Fibroblast of skin of back (primary cell): ENCODE data around the gene IMMP2L.
"Not testable (repeated sequence)": the region's sequence is repeated elsewhere in the genome, so short reads cannot be mapped to it uniquely, and the experiment has no call there.

Experiments
- DNase-seq: peaks from one replicate; pipeline ENCODE4 v3.0.0-alpha.2; 2013

Gene IMMP2L

DNA sequence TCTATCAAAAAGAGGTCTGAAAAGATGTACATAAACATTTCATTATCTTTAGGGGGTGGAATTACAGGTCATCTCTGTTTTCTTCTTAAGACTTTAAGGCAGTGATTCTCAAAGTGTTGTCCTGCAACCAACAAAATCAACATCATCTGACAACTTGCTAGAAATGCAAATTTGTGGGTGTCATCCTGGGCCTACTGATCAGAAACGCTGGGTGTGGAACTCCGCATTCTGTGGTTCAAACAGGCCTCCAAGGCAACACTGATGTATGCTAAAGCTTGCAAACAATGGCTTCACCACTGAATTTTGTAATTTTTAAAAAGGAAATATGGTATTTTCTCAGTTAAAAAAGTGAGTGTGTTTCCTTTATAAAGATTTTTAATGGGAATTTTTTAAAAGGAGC is 873.4 kb downstream of the IMMP2L start:
- no peak for DNase-seq

GRCh38 chr7:110685899-110686298 is 876.4 kb downstream of the IMMP2L start:
- no peak for DNase-seq

DNA sequence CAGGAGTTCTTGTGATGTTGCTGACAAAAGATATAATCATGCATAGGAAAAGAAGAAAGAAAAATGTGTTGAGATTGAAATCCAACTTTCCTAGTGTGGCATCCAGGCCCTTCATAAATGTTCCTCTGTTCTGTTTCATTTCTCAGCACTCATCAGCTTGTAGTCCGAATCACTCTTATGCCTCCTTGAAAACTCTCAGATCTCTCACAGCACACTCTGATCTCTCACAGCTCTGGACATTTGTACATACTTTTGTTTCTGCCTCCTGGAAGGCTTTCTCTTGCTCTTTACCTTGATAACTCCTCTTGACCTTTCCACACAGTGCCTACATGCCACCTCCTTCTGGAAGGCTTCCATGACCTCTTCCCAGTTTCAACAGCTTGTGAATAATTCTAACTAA is 880.4 kb downstream of the IMMP2L start:
- DNase-seq = no peak

- no peak for DNase-seq
These were observed 884.9 kb downstream of the IMMP2L start for GRCh38 chr7:110677405-110677804.

- DNase-seq = no peak
These were observed 885.5 kb downstream of the IMMP2L start for GRCh38 chr7:110676785-110677184.

DNA sequence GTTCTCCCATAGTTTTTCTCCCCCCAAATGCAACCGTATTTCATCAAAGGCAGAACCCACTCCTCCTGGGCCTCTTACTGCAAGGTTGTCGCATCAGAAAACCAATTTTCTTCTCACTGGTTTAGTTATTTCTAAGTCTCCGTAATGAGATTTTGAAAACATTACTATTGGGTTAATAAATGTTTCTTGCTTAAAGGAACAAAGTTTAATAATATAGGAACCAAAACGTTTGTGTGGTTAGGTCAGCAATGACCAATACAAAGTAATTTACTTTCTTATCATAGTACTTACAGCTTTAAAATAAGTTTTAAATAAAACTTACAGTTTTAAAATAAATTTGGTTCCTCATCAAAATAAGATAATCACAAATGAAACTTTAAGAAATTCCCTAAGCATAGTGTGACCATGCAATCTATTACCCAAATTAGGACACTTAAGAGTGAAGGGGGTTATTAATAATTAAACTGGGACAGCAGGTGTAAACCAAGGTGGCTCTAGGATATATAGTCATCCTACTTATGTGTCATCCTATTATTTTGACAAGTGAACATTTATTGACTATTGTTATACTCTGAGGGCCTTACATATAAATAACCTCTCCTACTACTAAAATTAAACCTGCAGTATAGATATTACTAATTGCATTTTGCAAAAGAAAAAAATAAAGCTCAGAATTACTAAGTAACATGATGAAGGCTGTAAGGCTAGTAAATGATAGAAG is 886.7 kb downstream of the IMMP2L start:
- no peak for DNase-seq

- no peak for DNase-seq
These were observed 889.1 kb downstream of the IMMP2L start for GRCh38 chr7:110673148-110673547.

- DNase-seq = no peak
These were observed 892.9 kb downstream of the IMMP2L start for GRCh38 chr7:110669410-110669809.

- DNase-seq = no peak
These were observed 897.5 kb downstream of the IMMP2L start for GRCh38 chr7:110664803-110665202.

DNA sequence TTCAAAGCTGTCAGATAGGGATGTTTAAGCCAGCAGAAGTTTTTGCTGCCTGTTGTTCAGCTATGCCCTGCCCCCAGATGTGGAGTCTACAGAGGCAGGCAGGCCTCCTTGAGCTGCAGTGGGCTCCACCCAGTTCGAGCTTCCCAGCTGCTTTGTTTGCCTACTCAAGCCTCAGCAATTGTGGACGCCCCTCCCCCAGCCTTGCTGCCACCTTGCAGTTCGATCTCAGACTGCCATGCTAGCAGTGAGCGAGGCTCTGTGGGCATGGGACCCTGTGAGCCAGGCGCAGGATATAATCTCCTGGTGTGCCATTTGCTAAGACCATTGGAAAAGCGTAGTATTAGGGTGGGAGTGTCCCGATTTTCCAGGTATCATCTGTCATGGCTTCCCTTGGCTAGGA is 901.7 kb downstream of the IMMP2L start:
- not testable (repeated sequence) for DNase-seq

DNA sequence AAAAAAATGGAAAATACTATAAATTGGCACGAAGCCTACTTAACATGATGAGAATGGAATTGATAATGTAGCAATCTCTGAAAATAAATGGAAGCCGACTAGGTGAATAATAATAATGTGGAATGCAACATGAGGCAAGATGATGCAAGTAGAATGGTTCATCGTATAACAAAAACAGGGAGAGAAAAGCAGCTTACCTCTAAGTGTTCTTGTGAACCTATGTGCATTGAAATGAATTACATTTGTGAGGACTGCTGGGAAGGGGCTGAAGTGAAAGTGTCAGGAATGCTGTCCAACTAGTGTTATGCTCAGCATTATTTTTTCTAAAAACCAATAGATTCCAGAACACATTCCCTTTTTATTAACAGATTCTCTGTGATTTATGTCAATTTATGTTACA is 912.0 kb downstream of the IMMP2L start:
- DNase-seq = no peak

- no peak for DNase-seq
These were observed 915.0 kb downstream of the IMMP2L start for GRCh38 chr7:110647266-110647665.

GRCh38 chr7:110646804-110647203 is 915.5 kb downstream of the IMMP2L start:
- no peak for DNase-seq

DNA sequence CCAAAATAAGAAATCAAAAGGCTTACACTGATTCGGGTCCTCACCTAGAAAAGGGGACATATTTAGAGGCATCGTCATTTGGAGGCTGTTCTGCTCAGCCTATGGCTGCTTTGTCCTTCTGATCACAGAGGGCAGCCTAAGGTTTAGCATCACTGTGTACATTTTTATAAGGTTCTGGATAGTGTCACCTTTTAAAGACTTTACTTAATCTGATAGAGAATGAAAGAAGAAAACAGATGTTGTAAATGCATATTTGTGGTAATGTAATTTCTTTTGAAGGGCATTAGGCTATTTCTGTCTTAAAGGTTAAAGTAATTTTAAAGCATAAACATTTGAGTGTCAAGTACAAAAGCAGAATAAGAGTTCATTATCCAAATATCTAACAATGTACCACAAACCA is 916.7 kb downstream of the IMMP2L start:
- no peak for DNase-seq

- DNase-seq = no peak
These were observed 917.2 kb downstream of the IMMP2L start for GRCh38 chr7:110645060-110645459.

- DNase-seq = no peak
These were observed 925.0 kb downstream of the IMMP2L start for GRCh38 chr7:110637252-110637651.

DNA sequence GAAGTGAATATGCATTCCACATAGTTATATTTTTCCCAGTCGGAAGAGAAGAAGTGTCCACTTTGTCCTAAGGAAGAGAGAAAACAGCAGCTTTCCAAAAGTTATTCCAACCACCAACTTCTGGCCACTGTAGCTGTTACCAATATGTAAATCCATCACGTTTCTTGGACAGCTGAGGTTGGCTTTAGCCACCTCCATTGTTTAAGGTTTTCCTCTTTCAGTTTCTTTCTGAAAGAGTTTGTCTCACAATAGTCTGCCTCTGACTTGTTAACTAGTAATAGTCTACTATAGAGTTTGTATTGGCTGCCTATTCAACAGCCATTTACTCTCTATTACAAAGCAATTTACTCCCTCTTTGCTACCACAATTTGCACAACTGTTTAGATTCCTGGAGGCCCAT is 929.0 kb downstream of the IMMP2L start:
- DNase-seq = no peak

- no peak for DNase-seq
These were observed 935.9 kb downstream of the IMMP2L start for GRCh38 chr7:110626414-110626813.

- no peak for DNase-seq
These were observed 937.0 kb downstream of the IMMP2L start for GRCh38 chr7:110625294-110625693.

DNA sequence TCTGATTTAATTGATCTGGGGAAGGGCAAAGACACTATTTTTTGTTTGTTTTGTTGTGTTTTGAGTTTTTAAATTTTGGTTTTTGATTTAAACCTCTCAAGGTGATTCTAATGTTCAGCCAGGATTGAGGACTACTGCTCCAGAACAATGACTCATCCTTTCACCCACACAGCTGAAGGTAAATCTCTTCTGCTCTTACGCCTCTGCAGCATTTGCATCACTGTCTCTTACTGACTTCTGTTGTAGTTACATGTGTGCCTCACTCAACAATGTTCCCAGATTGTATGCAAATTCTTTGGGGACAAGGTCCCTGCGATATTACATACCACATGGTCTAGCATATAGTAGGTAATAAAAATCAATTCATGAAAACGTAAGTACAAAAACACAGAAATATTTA is 938.9 kb downstream of the IMMP2L start:
- DNase-seq = no peak

- no peak for DNase-seq
These were observed 941.0 kb downstream of the IMMP2L start for GRCh38 chr7:110621289-110621688.

GRCh38 chr7:110620110-110620735 is 942.1 kb downstream of the IMMP2L start:
- DNase-seq = no peak
